Measurements from ENCODE around the gene ST8SIA1.
"Not testable (repeated sequence)": the region's sequence is repeated elsewhere in the genome, so short reads cannot be mapped to it uniquely, and the experiment has no call there.

Gene ST8SIA1

GRCh38 chr12:22334410-22335100, at the start of gene ST8SIA1:
Gene ST8SIA1 (minus strand): TSS chr12:22334707. CDS start chr12:22334232, 475 bp downstream.
- peak; percentile 22 to 32 for DNase-seq (ENCODE audit: low read depth in 2 of 2)
- TF ChIP-seq CTCF (IDR thresholded peaks at IDR 0.05; ENCODE audit: low read depth, low read length) = no peak
- H3K4me3 ChIP-seq (replicated peaks in 1 of 2; ENCODE audit: low read depth in 2 of 2, low read length in 2 of 2) = peak within 1 kb of the TSS; percentile 58 to 68

GRCh38 chr12:22380031-22380430, 45.5 kb upstream of the ST8SIA1 start:
- no peak for TF ChIP-seq CTCF (IDR thresholded peaks at IDR 0.05; ENCODE audit: low read depth, low read length)
- no peak for DNase-seq (ENCODE audit: low read depth in 2 of 2)

GRCh38 chr12:22377731-22378496, 43.4 kb upstream of the ST8SIA1 start:
- TF ChIP-seq CTCF (IDR thresholded peaks at IDR 0.05; ENCODE audit: low read depth, low read length) = no peak
- no peak overlapping the region for H3K4me3 ChIP-seq (replicated peaks in 1 of 2; ENCODE audit: low read depth in 2 of 2, low read length in 2 of 2)
- peak in 1 of 2 donors; percentile 9 for DNase-seq (ENCODE audit: low read depth in 2 of 2)

More at GRCh38 chr12:22380031-22380430, 45.5 kb upstream of the ST8SIA1 start:
- no peak overlapping the region for H3K4me3 ChIP-seq (replicated peaks in 1 of 2; ENCODE audit: low read depth in 2 of 2, low read length in 2 of 2)

GRCh38 chr12:22376596-22377150, 42.2 kb upstream of the ST8SIA1 start:
- not testable (repeated sequence) for H3K4me3 ChIP-seq (replicated peaks in 1 of 2; ENCODE audit: low read depth in 2 of 2, low read length in 2 of 2); DNase-seq (ENCODE audit: low read depth in 2 of 2)

GRCh38 chr12:22374508-22374907, 40.0 kb upstream of the ST8SIA1 start:
- TF ChIP-seq CTCF (IDR thresholded peaks at IDR 0.05; ENCODE audit: low read depth, low read length) = no peak
- H3K4me3 ChIP-seq (replicated peaks in 1 of 2; ENCODE audit: low read depth in 2 of 2, low read length in 2 of 2) = no peak overlapping the region
- DNase-seq (ENCODE audit: low read depth in 2 of 2) = no peak

GRCh38 chr12:22372277-22372837, 37.9 kb upstream of the ST8SIA1 start:
- DNase-seq (ENCODE audit: low read depth in 2 of 2) = no peak
- no peak for TF ChIP-seq CTCF (IDR thresholded peaks at IDR 0.05; ENCODE audit: low read depth, low read length)
- no peak overlapping the region for H3K4me3 ChIP-seq (replicated peaks in 1 of 2; ENCODE audit: low read depth in 2 of 2, low read length in 2 of 2)

GRCh38 chr12:22366181-22366580, 31.7 kb upstream of the ST8SIA1 start:
- H3K4me3 ChIP-seq (replicated peaks in 1 of 2; ENCODE audit: low read depth in 2 of 2, low read length in 2 of 2) = no peak overlapping the region
- no peak for DNase-seq (ENCODE audit: low read depth in 2 of 2)
- TF ChIP-seq CTCF (IDR thresholded peaks at IDR 0.05; ENCODE audit: low read depth, low read length) = no peak
